D721Med (cell line): Measurements from ENCODE around the gene RBFOX1.
A peak's percentile ranks its signal among the peaks of the same experiment; 100 is the strongest.

ENCODE experiments used
- DNase-seq: peaks from one replicate; pipeline ENCODE4 v3.0.0; 2011; ENCODE audit warnings: low spot score; ENCODE audit not compliant: insufficient read length
- FAIRE-seq: peaks from 2 replicates; lab custom pipeline; 2011; peaks lifted over from hg19 to GRCh38; lab: Jason Lieb, UNC
- CTCF ChIP-seq: IDR thresholded peaks from 2 replicates; pipeline ENCODE4 v1.5.1; 2012; ENCODE audit warnings: mild to moderate bottlenecking, control low read depth; ENCODE audit not compliant: insufficient read depth; ENCODE audit errors: missing control alignments

Gene RBFOX1

DNA sequence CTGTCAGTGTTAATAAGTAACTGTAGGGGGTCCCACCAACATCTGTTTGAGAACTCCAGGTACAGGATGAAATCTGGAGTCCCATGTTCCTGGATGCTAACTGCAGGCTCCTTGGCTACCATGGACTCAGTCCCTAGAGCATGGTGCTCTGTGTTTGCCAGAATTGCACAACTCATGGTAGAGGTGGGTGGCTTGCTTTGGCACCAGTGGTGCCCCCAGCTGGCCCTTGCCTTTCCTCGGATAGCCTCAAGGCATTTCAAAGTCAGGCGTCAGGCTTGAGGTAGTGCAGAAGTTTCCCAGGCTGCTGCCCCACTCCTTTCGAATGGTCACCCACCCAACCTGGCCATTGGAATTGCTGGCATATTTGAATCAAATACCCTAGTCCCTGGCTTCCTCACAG lies 179.9 kb downstream of the RBFOX1 start:
- FAIRE-seq = no peak
- no peak for TF ChIP-seq CTCF
- no peak for DNase-seq

DNA sequence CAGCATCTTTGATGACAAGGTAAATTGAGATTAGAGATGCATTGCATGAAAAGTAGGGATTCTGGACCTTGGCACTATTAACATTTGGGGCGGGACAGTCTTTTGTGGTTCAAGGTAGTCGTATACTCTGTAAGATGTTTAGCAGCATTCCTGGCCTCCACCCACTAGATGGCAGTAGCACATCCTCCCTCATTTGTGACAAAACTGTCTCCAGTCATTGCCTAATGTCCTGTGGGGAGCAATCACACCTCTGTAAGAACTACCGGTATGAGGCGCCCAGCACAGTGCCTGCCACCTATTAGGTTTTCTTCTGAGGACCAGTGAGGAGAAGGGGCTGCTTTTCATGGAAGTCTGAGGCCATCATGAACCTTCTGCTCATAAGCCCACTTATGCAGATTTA lies 180.8 kb downstream of the RBFOX1 start:
- FAIRE-seq (no peak), DNase-seq (no peak)

DNA sequence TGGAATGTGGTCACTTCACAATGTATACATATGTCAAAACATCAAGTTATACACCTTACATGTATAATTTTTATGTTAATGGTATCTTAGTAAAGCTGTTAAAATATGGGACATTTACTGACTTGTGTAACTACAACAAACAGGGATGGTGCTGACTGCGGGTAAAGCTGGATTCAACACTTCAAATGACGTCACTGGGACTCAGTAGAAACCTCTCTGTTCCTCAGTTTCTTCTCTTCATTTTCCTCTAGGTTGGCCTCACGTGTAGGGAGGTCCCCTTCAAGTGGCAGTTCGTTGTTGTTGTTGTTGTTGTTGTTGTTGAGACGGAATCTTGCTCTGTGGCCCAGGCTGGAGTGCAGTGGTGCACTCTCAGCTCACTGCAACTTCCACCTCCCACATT lies 182.9 kb downstream of the RBFOX1 start:
- FAIRE-seq = no peak
- DNase-seq = no peak
- TF ChIP-seq CTCF = no peak

More for the DNA sequence above, 180.8 kb downstream of the RBFOX1 start:
- TF ChIP-seq CTCF = peak; percentile 39

- no peak for TF ChIP-seq CTCF
- FAIRE-seq = no peak
- DNase-seq = no peak
These were observed 184.9 kb downstream of the RBFOX1 start for GRCh38 chr16:7517496-7517895.

DNA sequence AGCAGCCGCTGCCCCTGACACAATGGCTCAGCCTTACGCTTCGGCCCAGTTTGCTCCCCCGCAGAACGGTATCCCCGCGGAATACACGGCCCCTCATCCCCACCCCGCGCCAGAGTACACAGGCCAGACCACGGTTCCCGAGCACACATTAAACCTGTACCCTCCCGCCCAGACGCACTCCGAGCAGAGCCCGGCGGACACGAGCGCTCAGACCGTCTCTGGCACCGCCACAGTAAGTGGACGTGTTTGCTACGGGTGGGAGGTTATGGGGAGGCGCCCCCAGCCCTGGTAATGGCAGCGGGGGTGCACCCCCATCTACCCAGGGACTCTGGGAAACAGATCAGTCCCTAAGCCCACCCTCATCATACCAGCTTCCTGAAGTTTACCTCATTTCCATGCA lies 185.5 kb downstream of the RBFOX1 start:
- FAIRE-seq = no peak
- no peak for DNase-seq
- TF ChIP-seq CTCF = no peak

GRCh38 chr16:7521834-7522233 lies 189.2 kb downstream of the RBFOX1 start:
- FAIRE-seq (no peak), DNase-seq (no peak)
- TF ChIP-seq CTCF = no peak

- no peak for DNase-seq
- FAIRE-seq = no peak
- TF ChIP-seq CTCF = no peak
These were observed 191.8 kb downstream of the RBFOX1 start for GRCh38 chr16:7524419-7524818.
